Heart right ventricle (tissue), 16 donors: ENCODE data around the gene PCDHGC3. TPM values are rescaled to one million over a fixed set of nuclear protein-coding genes. Genes with fewer than 3 reads are reported as not detected.

ENCODE experiments used
- ATAC-seq, 8 donors: fragments of 200-7000 bp; cut with Tn5 transposase; one replicate each; pipeline ENCODE4 v1.9.1; 2020; ENCODE audit warnings: mild to moderate bottlenecking in 8 of 8, moderate library complexity in 8 of 8, moderate number of reproducible peaks in 1 of 8
- DNase-seq, 2 donors: peaks; one replicate each; pipeline ENCODE4 v3.0.0-alpha.2; 2020
- H3K27ac ChIP-seq, 10 donors: fragments of 200-600 bp; sonication (generic) in 2 of 10; one replicate each; pipeline versions ENCODE4 v1.5.0 to v1.8.0; 2020 to 2022; ENCODE audit warnings: mild to moderate bottlenecking in 3 of 10
- H3K27me3 ChIP-seq, 7 donors: fragments of 200-600 bp; one replicate each; pipeline ENCODE4 v1.8.0; 2021 to 2022; ENCODE audit warnings: mild to moderate bottlenecking in 2 of 7
- H3K36me3 ChIP-seq, 9 donors: fragments of 200-600 bp; sonication (generic) in 1 of 9; one replicate each; pipeline versions ENCODE4 v1.5.0 to v1.8.0; 2020 to 2022; ENCODE audit warnings: mild to moderate bottlenecking in 2 of 9
- H3K4me1 ChIP-seq, 9 donors: fragments of 200-600 bp; sonication (generic) in 1 of 9; one replicate each; pipeline versions ENCODE4 v1.5.0 to v1.8.0; 2020 to 2022; ENCODE audit warnings: mild to moderate bottlenecking in 4 of 9
- H3K4me3 ChIP-seq, 10 donors: fragments of 200-600 bp; sonication (generic) in 2 of 10; one replicate each; pipeline versions ENCODE4 v1.5.0 to v1.8.0; 2020 to 2022; ENCODE audit warnings: mild to moderate bottlenecking in 7 of 10, moderate library complexity in 2 of 10
- H3K9me3 ChIP-seq, 11 donors: fragments of 200-600 bp in 10 of 11; sonication (generic) in 2 of 11; one replicate each; pipeline versions ENCODE4 v1.5.0 to v1.8.0; 2013 to 2022; ENCODE audit warnings: mild to moderate bottlenecking in 2 of 11, control low read depth in 1 of 11, moderate library complexity in 1 of 11
- CTCF ChIP-seq, 9 donors: fragments of 200-600 bp; sonication (generic) in 2 of 9; IDR thresholded peaks; one replicate each; pipeline versions ENCODE4 v1.5.0 to v1.8.0; 2021 to 2022; ENCODE audit warnings: antibody characterized with exemption in 9 of 9, mild to moderate bottlenecking in 5 of 9, moderate library complexity in 1 of 9
- WGBS, 2 donors: extraction: QIAGEN DNeasy Blood & Tissue Kit; methylation state at CpG; one replicate each; pipeline ENCODE4 v1.1.7; 2013; ENCODE audit warnings: inconsistent platforms in 1 of 2; 5-methylcytosine and 5-hydroxymethylcytosine counted together
- intact Hi-C, 10 donors: fragments of 100-400 bp; cut with DNase I; formaldehyde crosslinking; loops; one replicate each; pipeline versions ENCODE4 v1.11.1 to v1.14.2; 2022
- polyA plus RNA-seq, 2 donors: library from polyadenylated mRNA; stranded (reverse); fragments of 200-250 nt; gene quantifications; one replicate each; pipeline ENCODE4 v1.2.3, GENCODE V29; 2013
- total RNA-seq, 10 donors: library from RNA; stranded (reverse); fragmentation: NEBNext Ultra II Directional in 3 of 10; extraction: Animal tissue kit (Norgen Biotek cat#: 25700) in 3 of 10; gene quantifications; one replicate each; pipeline versions ENCODE4 v1.2.1 to v1.2.4, GENCODE V29; 2021 to 2023
- donor health status: Arrhythmogenic right ventricular cardiomyopathy.
- donor health status: ischemic (EF 13 %, LVEDD 7.1; RV severe dilation, severe dysfunction).
- donor health status: healthy with polysubstance abuse.
- donor health status: DM: no; HTN: yes; CAD: no.
- donor health status: DM: no; HTN: no; CAD: no.
- donor health status: ischemic (EF 25% LVEDD 6.9; RV normal size, moderate dysfunction).
- donor health status: ischemic (EF 25% LVEDD 5.7; RV mildly dilated, moderate dysfunction).
- donor health status: healthy.
- donor health status: DM: yes; HTN: yes; CAD: no.
- donor health status: Ischemic cardiomyopathy.
- donor health status: ischemic (EF 35%, LVEDD 5.7; RV mildly dilated, moderate dysfunction).
- donor health status: nonischemic (EF 11% LVEDD 7.7; RV severe dilation, severe dysfunction).
- donor health status: DM: yes; HTN: yes; CAD: no.
- donor health status: PGD.
- donor health status: ischemic (EF 29% LVEDD 5.4; RV normal size, mild dysfunction).
- donor health status: nonischemic (EF 23%, LVEDD 6.1; RV moderate dilation, normal function).

Gene PCDHGC3
- total and polyA plus RNA-seq, 12 donors: 12.8 to 48.6 (median 16.0) TPM

- peak overlapping the region in 2 of 10 donors; percentile 4 to 22 for H3K4me3 ChIP-seq
- H3K36me3 ChIP-seq: peaks cover 0 to 68% (median 14%) of the 10 kb centered on the region in 9 donors
- intact Hi-C loops: no loop called here
- DNase-seq: no peak
- H3K27me3 ChIP-seq: peaks cover 0 to 61% (median 0%) of the 10 kb centered on the region in 7 donors
- H3K9me3 ChIP-seq: no peaks in the 10 kb centered on the region
- no peak for TF ChIP-seq CTCF (IDR thresholded peaks at IDR 0.05)
- ATAC-seq: no peak
- 68 to 72% methylated on average over 66 to 68 of the region's 68 CpGs for WGBS, 2 donors
- peaks cover 9 to 60% (median 25%) of the 10 kb centered on the region in 9 donors for H3K4me1 ChIP-seq
- H3K27ac ChIP-seq: peak overlapping the region in 1 of 10 donors; percentile 19
These were observed 16.6 kb downstream of the PCDHGC3 start for GRCh38 chr5:141492168-141492885.

- intact Hi-C loops: no loop called here
- peak overlapping the region in 6 of 10 donors; percentile 8 to 44 (median 26) for H3K27ac ChIP-seq
- no peak for TF ChIP-seq CTCF (IDR thresholded peaks at IDR 0.05)
- peaks cover 9 to 49% (median 23%) of the 10 kb centered on the region in 9 donors for H3K4me1 ChIP-seq
- DNase-seq (no peak), ATAC-seq (peak in 3 of 8 donors; percentile 44 to 56 (median 55))
- H3K9me3 ChIP-seq: no peaks in the 10 kb centered on the region
- 69 to 82% methylated on average over 10 of the region's 10 CpGs for WGBS, 2 donors
- H3K36me3 ChIP-seq: peaks cover 0 to 76% (median 14%) of the 10 kb centered on the region in 9 donors
- no peak overlapping the region for H3K4me3 ChIP-seq
- peaks cover 0 to 61% (median 0%) of the 10 kb centered on the region in 7 donors for H3K27me3 ChIP-seq
These were observed 18.0 kb downstream of the PCDHGC3 start for GRCh38 chr5:141493500-141494422.

- intact Hi-C loops: no loop called here
- Histone ChIP-seq H3K9me3 (no peaks in the 10 kb centered on the region), H3K27ac (peak overlapping the region in 5 of 10 donors; percentile 9 to 44 (median 17)), H3K4me3 (no peak overlapping the region), H3K27me3 (peaks cover 0 to 55% (median 0%) of the 10 kb centered on the region in 7 donors), H3K4me1 (peaks cover 9 to 39% (median 20%) of the 10 kb centered on the region in 9 donors), H3K36me3 (peaks cover 0 to 75% (median 11%) of the 10 kb centered on the region in 9 donors)
- peak in 1 of 8 donors; percentile 10 for ATAC-seq
- DNase-seq: no peak
- 74 to 77% methylated on average over 22 of the region's 22 CpGs for WGBS, 2 donors
- TF ChIP-seq CTCF (IDR thresholded peaks at IDR 0.05): no peak
These were observed 19.1 kb downstream of the PCDHGC3 start for GRCh38 chr5:141494761-141495452.

GRCh38 chr5:141495453-141495811, 19.7 kb downstream of the PCDHGC3 start:
- ATAC-seq (no peak), DNase-seq (no peak)
- TF ChIP-seq CTCF (IDR thresholded peaks at IDR 0.05): no peak
- Histone ChIP-seq H3K4me3 (no peak overlapping the region), H3K4me1 (peaks cover 9 to 39% (median 20%) of the 10 kb centered on the region in 9 donors), H3K36me3 (peaks cover 0 to 75% (median 8%) of the 10 kb centered on the region in 9 donors), H3K9me3 (no peaks in the 10 kb centered on the region), H3K27me3 (peaks cover 0 to 50% (median 0%) of the 10 kb centered on the region in 7 donors), H3K27ac (peak overlapping the region in 3 of 10 donors; percentile 9 to 26 (median 25))
- intact Hi-C loops: no loop called here
- 91 to 93% methylated on average over 8 of the region's 8 CpGs for WGBS, 2 donors
